ENCODE measurements around the gene CD163L1. TPM values are rescaled to one million over a fixed set of nuclear protein-coding genes. Genes with fewer than 3 reads are reported as not detected.

Gene CD163L1
- total and polyA plus RNA-seq, 7 donors: 0.54 to 49.0 (median 3.6) TPM

DNA sequence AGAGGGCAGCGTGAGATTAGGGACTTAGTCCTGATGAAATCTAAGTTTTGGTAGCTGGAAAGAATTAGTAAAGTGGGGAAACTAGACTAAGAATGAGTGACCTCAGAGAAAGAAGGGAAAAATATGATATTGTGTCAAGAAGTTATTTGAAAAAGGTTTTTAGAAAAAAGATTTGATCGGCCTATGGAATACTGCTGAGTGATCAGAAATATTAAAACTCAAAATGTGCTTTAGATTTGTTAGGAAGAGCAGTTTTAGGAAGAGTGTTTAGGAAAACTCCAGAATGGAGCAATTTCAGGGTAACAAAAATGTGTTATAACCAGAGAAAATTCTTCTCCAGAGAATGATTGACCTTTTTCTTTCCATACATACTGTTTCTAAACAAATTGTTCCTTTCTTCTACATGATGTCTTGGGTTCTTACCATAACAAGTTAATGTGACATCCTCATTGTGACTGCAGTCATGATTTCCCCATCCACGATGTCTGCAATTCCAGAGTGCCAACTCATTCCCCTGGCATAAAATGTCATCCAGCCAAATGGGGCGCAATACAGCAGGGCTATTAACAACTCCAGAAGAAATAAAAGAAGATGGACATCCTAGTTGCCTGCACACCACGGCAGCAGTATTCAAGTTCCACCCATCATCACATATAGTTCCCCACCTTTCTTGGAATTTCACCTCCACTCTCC, 11.8 kb downstream of the CD163L1 start:
- no peaks in the 10 kb centered on the region for H3K4me1 ChIP-seq
- 81 to 90% methylated on average over 5 of the region's 5 CpGs for WGBS, 2 donors
- no peaks in the 10 kb centered on the region for H3K27me3 ChIP-seq
- no peak for TF ChIP-seq POLR2A (IDR thresholded peaks at IDR 0.05)
- TF ChIP-seq, protein P1, sequence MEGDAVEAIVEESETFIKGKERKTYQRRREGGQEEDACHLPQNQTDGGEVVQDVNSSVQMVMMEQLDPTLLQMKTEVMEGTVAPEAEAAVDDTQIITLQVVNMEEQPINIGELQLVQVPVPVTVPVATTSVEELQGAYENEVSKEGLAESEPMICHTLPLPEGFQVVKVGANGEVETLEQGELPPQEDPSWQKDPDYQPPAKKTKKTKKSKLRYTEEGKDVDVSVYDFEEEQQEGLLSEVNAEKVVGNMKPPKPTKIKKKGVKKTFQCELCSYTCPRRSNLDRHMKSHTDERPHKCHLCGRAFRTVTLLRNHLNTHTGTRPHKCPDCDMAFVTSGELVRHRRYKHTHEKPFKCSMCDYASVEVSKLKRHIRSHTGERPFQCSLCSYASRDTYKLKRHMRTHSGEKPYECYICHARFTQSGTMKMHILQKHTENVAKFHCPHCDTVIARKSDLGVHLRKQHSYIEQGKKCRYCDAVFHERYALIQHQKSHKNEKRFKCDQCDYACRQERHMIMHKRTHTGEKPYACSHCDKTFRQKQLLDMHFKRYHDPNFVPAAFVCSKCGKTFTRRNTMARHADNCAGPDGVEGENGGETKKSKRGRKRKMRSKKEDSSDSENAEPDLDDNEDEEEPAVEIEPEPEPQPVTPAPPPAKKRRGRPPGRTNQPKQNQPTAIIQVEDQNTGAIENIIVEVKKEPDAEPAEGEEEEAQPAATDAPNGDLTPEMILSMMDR (IDR thresholded peaks at IDR 0.05): no peak
- TF ChIP-seq POLR2AphosphoS5 (IDR thresholded peaks at IDR 0.05): no peak
- TF ChIP-seq EP300 (IDR thresholded peaks at IDR 0.05): no peak
- intact Hi-C loops (cut with DNase I): no loop called here
- DNase-seq: no peak
- no peaks in the 10 kb centered on the region for H3K9me3 ChIP-seq
- H3K4me3 ChIP-seq: no peak overlapping the region
- H3K36me3 ChIP-seq: no peaks in the 10 kb centered on the region
- no peak overlapping the region for H3K27ac ChIP-seq

DNA sequence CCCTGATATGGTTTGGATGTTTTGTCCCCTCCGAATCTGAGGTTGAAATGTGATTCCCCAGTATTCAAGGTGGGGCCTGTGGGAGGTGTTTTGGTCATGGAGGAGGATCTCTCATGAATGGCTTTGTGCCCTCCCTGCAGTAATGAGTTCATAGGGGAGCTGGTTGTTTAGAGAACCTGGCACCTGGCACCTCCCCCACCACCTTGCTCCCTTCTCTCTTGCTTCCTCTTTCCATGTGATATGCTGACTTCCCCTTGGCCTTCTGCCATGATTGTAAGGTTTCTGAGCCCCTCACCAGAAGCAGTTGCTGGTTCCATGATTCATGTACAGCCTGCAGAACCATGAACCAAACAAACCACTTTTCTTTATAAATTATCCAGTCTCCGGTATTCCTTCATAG, 32.6 kb downstream of the CD163L1 start:
- no peak for TF ChIP-seq POLR2AphosphoS5 (IDR thresholded peaks at IDR 0.05)
- no peak for TF ChIP-seq POLR2A (IDR thresholded peaks at IDR 0.05)
- TF ChIP-seq, protein P1 (IDR thresholded peaks at IDR 0.05): no peak
- TF ChIP-seq EP300 (IDR thresholded peaks at IDR 0.05): no peak
- 64 to 73% methylated on average over 2 of the region's 2 CpGs for WGBS, 2 donors
- H3K27ac ChIP-seq: no peak overlapping the region
- no peak for DNase-seq
- H3K4me3 ChIP-seq: no peak overlapping the region
- H3K9me3 ChIP-seq: no peaks in the 10 kb centered on the region
- H3K4me1 ChIP-seq: no peaks in the 10 kb centered on the region
- no peaks in the 10 kb centered on the region for H3K36me3 ChIP-seq
- no peaks in the 10 kb centered on the region for H3K27me3 ChIP-seq
- intact Hi-C loops (cut with DNase I): no loop called here

DNA sequence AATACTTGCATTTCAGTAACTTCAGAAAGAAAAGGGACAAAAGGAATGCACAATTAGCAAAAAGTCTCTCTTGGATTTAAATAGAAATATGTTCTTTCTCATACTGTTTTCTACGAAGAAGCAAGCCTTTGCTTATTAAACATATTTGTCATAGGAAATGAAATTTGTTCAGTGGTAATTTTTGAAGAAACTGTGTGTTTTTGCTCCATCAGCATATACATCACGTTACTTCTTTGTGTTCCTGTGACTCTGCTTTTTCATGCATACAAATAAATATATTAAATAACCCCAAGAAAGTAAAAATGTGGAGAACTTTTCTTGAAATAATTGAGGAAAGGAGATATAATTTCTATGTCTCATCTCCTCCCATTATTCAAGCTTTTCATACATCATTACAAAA, 39.7 kb downstream of the CD163L1 start:
- Histone ChIP-seq H3K27me3 (no peaks in the 10 kb centered on the region), H3K4me1 (no peaks in the 10 kb centered on the region), H3K4me3 (no peak overlapping the region), H3K36me3 (no peaks in the 10 kb centered on the region), H3K9me3 (no peaks in the 10 kb centered on the region), H3K27ac (no peak overlapping the region)
- no peak for TF ChIP-seq EP300 (IDR thresholded peaks at IDR 0.05)
- TF ChIP-seq POLR2AphosphoS5 (IDR thresholded peaks at IDR 0.05): no peak
- TF ChIP-seq, protein P1 (IDR thresholded peaks at IDR 0.05): no peak
- no peak for TF ChIP-seq POLR2A (IDR thresholded peaks at IDR 0.05)
- 60 to 83% methylated on average over 2 of the region's 2 CpGs for WGBS, 2 donors
- intact Hi-C loops (cut with DNase I): no loop called here
- DNase-seq: no peak

DNA sequence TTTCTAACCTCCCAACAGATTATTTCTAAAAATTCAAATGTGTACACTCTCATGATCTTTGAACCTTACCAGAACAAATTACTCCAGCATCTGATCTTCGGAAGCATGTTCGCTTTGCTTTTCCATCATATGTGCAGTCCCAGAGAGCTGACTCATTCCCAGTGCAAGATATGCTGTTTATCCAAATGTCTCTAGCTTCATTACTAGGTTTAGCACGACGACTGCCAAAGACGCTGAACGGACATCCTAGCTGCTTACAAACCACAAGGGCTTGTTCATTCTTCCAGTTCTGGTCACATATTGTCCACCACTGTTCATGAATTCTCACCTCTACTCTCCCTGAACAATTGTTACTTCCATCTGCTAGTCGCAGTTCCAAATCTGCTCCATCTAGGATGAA, 40.5 kb downstream of the CD163L1 start:
- Histone ChIP-seq H3K9me3 (no peaks in the 10 kb centered on the region), H3K36me3 (no peaks in the 10 kb centered on the region), H3K27me3 (no peaks in the 10 kb centered on the region), H3K4me3 (no peak overlapping the region), H3K27ac (no peak overlapping the region), H3K4me1 (no peaks in the 10 kb centered on the region)
- WGBS, 2 donors: 84 to 86% methylated on average over 7 of the region's 7 CpGs
- no peak for TF ChIP-seq POLR2A (IDR thresholded peaks at IDR 0.05)
- TF ChIP-seq POLR2AphosphoS5 (IDR thresholded peaks at IDR 0.05): no peak
- TF ChIP-seq EP300 (IDR thresholded peaks at IDR 0.05): no peak
- TF ChIP-seq, protein P1 (IDR thresholded peaks at IDR 0.05): no peak
- intact Hi-C loops (cut with DNase I): no loop called here
- no peak for DNase-seq

DNA sequence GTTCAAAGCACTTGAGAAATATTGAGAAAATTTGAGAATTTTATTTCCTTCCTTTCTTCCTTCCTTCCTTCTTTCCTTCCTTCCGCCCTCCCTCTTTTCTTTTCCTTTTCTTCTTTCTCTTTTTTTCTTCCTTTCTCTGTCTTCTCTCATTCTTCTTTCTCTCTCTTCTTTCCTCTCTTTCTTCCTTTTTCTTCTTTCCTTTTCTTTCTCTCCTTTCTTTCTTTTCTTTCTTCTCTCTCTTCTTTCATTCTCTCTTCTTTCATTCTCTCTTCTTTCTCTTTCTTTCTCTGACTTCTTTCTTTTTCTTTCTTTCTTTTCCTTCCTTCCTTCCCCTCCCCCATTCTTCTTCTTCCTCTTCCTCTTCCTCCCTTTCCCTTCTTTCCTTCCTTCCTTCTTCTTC, 44.9 kb downstream of the CD163L1 start:
- no peak for TF ChIP-seq POLR2AphosphoS5 (IDR thresholded peaks at IDR 0.05)
- TF ChIP-seq POLR2A (IDR thresholded peaks at IDR 0.05): no peak
- TF ChIP-seq, protein P1 (IDR thresholded peaks at IDR 0.05): no peak
- no peak for TF ChIP-seq EP300 (IDR thresholded peaks at IDR 0.05)
- H3K9me3 ChIP-seq: no peaks in the 10 kb centered on the region
- H3K36me3 ChIP-seq: no peaks in the 10 kb centered on the region
- DNase-seq: no peak
- intact Hi-C loops (cut with DNase I): no loop called here
- 95 to 100% methylated on average over 1 of the region's 1 CpG for WGBS, 2 donors
- no peak overlapping the region for H3K4me3 ChIP-seq
- H3K27me3 ChIP-seq: no peaks in the 10 kb centered on the region
- no peaks in the 10 kb centered on the region for H3K4me1 ChIP-seq
- H3K27ac ChIP-seq: no peak overlapping the region
